ENCODE results near the gene ZBTB7C. TPM values are rescaled to one million over a fixed set of nuclear protein-coding genes. Genes with fewer than 3 reads are reported as not detected.
"Not testable (repeated sequence)": the region's sequence is repeated elsewhere in the genome, so short reads cannot be mapped to it uniquely, and the experiment has no call there.

ZBTB7C gene
- total RNA-seq, 5 donors from 2014 or later (not counting 1 experiment from before 2014, with no cell fraction given): 0.06 TPM; not detected in 4

- Mint-ChIP-seq H3K27me3 (peaks cover 52 to 60% of the 10 kb centered on the region in 2 donors), H3K4me1 (peaks cover 3 to 8% (median 5%) of the 10 kb centered on the region in 3 donors), H3K27ac (no peak overlapping the region), H3K9me3 (no peaks in the 10 kb centered on the region), H3K36me3 (no peaks in the 10 kb centered on the region), H3K4me3 (no peak overlapping the region)
- ATAC-seq (replicated peaks in 1 of 4) (no peak), DNase-seq (no peak)
- Histone ChIP-seq H3K27ac (ENCODE audit: low read length) (no peak overlapping the region), H3K27me3 (replicated peaks in 1 of 2; ENCODE audit: control insufficient read depth in 2 of 2, extremely low read depth in 1 of 2, insufficient read depth in 2 of 2, low read length in 1 of 2) (peaks cover 5 to 18% of the 10 kb centered on the region in 2 experiments), H3K36me3 (ENCODE audit: control insufficient read depth in 2 of 2, extremely low read depth in 1 of 2, insufficient read depth in 1 of 2, low read length in 1 of 2) (no peaks in the 10 kb centered on the region), H3K9me3 (no peaks in the 10 kb centered on the region), H3K4me3 (ENCODE audit: control insufficient read depth in 1 of 2, extremely low read depth in 1 of 2, low read length in 1 of 2) (no peak overlapping the region), H3K4me1 (ENCODE audit: control insufficient read depth in 1 of 2, extremely low read depth in 1 of 2, insufficient read depth in 2 of 2, low read length in 2 of 2) (no peaks in the 10 kb centered on the region)
- ChIA-PET POLR2A (no interaction called here), CTCF (interaction anchor here in 1 of 2 donors (0.5 kb wide), 1 partner anchor 214 kb away, joined by 3 read pairs; no protein-coding TSS in a partner anchor)
- WGBS (ENCODE audit: insufficient coverage): 40% methylated on average over 1 of the region's 9 CpGs
These were observed 31.7 kb upstream of the ZBTB7C start for GRCh38 chr18:48440924-48441323.

GRCh38 chr18:48436907-48437306, 27.7 kb upstream of the ZBTB7C start:
- ATAC-seq (replicated peaks in 1 of 4): no peak

GRCh38 chr18:48434382-48434781, 25.2 kb upstream of the ZBTB7C start:
- DNase-seq; POLR2A ChIA-PET; H3K27ac ChIP-seq (ENCODE audit: low read length); H3K27ac Mint-ChIP-seq; CTCF ChIA-PET; H3K4me3 ChIP-seq (ENCODE audit: control insufficient read depth in 1 of 2, extremely low read depth in 1 of 2, low read length in 1 of 2); H3K9me3 Mint-ChIP-seq; ATAC-seq (replicated peaks in 1 of 4); H3K36me3 ChIP-seq (ENCODE audit: control insufficient read depth in 2 of 2, extremely low read depth in 1 of 2, insufficient read depth in 1 of 2, low read length in 1 of 2); H3K4me1 Mint-ChIP-seq; H3K9me3 ChIP-seq; H3K4me1 ChIP-seq (ENCODE audit: control insufficient read depth in 1 of 2, extremely low read depth in 1 of 2, insufficient read depth in 2 of 2, low read length in 2 of 2); H3K4me3 Mint-ChIP-seq; H3K36me3 Mint-ChIP-seq: not testable (repeated sequence)
- WGBS (ENCODE audit: insufficient coverage): no CpG with 5 or more reads among the region's 4 CpGs
- H3K27me3 Mint-ChIP-seq: peaks cover 42 to 45% of the 10 kb centered on the region in 2 donors
- peaks cover 0 to 13% of the 10 kb centered on the region in 2 experiments for H3K27me3 ChIP-seq (replicated peaks in 1 of 2; ENCODE audit: control insufficient read depth in 2 of 2, extremely low read depth in 1 of 2, insufficient read depth in 2 of 2, low read length in 1 of 2)

More at GRCh38 chr18:48436907-48437306, 27.7 kb upstream of the ZBTB7C start:
- no peaks in the 10 kb centered on the region for H3K9me3 Mint-ChIP-seq
- peaks cover 5 to 16% of the 10 kb centered on the region in 2 experiments for H3K27me3 ChIP-seq (replicated peaks in 1 of 2; ENCODE audit: control insufficient read depth in 2 of 2, extremely low read depth in 1 of 2, insufficient read depth in 2 of 2, low read length in 1 of 2)
- no peak overlapping the region for H3K27ac ChIP-seq (ENCODE audit: low read length)
- H3K27me3 Mint-ChIP-seq: peaks cover 46 to 49% of the 10 kb centered on the region in 2 donors
- H3K4me3 Mint-ChIP-seq: no peak overlapping the region
- no peak overlapping the region for H3K4me3 ChIP-seq (ENCODE audit: control insufficient read depth in 1 of 2, extremely low read depth in 1 of 2, low read length in 1 of 2)
- no CpG with 5 or more reads among the region's 3 CpGs for WGBS (ENCODE audit: insufficient coverage)
- H3K36me3 Mint-ChIP-seq: no peaks in the 10 kb centered on the region
- H3K4me1 ChIP-seq (ENCODE audit: control insufficient read depth in 1 of 2, extremely low read depth in 1 of 2, insufficient read depth in 2 of 2, low read length in 2 of 2): no peaks in the 10 kb centered on the region
- H3K9me3 ChIP-seq: no peaks in the 10 kb centered on the region
- ChIA-PET POLR2A (no interaction called here), CTCF (interaction anchor here (0.6 to 1.4 kb wide), 3 partner anchors 8 to 16 kb away, joined by 3 to 9 read pairs (median 5); no protein-coding TSS in a partner anchor)
- no peaks in the 10 kb centered on the region for H3K36me3 ChIP-seq (ENCODE audit: control insufficient read depth in 2 of 2, extremely low read depth in 1 of 2, insufficient read depth in 1 of 2, low read length in 1 of 2)
- DNase-seq: no peak
- H3K27ac Mint-ChIP-seq: no peak overlapping the region
- H3K4me1 Mint-ChIP-seq: no peaks in the 10 kb centered on the region

GRCh38 chr18:48433541-48433940, 24.4 kb upstream of the ZBTB7C start:
- H3K4me3 ChIP-seq (ENCODE audit: control insufficient read depth in 1 of 2, extremely low read depth in 1 of 2, low read length in 1 of 2): no peak overlapping the region
- ChIA-PET POLR2A (no interaction called here), CTCF (no interaction called here)
- H3K27ac ChIP-seq (ENCODE audit: low read length): no peak overlapping the region
- Mint-ChIP-seq H3K27ac (no peak overlapping the region), H3K36me3 (no peaks in the 10 kb centered on the region), H3K4me1 (no peaks in the 10 kb centered on the region), H3K9me3 (no peaks in the 10 kb centered on the region), H3K4me3 (no peak overlapping the region), H3K27me3 (peaks cover 40 to 43% of the 10 kb centered on the region in 2 donors)
- H3K4me1 ChIP-seq (ENCODE audit: control insufficient read depth in 1 of 2, extremely low read depth in 1 of 2, insufficient read depth in 2 of 2, low read length in 2 of 2): no peaks in the 10 kb centered on the region
- DNase-seq (no peak), ATAC-seq (replicated peaks in 1 of 4) (no peak)
- WGBS (ENCODE audit: insufficient coverage): no CpG with 5 or more reads among the region's 2 CpGs
- H3K36me3 ChIP-seq (ENCODE audit: control insufficient read depth in 2 of 2, extremely low read depth in 1 of 2, insufficient read depth in 1 of 2, low read length in 1 of 2): no peaks in the 10 kb centered on the region
- peaks cover 0 to 18% of the 10 kb centered on the region in 2 experiments for H3K27me3 ChIP-seq (replicated peaks in 1 of 2; ENCODE audit: control insufficient read depth in 2 of 2, extremely low read depth in 1 of 2, insufficient read depth in 2 of 2, low read length in 1 of 2)
- H3K9me3 ChIP-seq: no peaks in the 10 kb centered on the region

GRCh38 chr18:48430150-48430549, 21.0 kb upstream of the ZBTB7C start:
- DNase-seq: no peak
- no peak overlapping the region for H3K4me3 ChIP-seq (ENCODE audit: control insufficient read depth in 1 of 2, extremely low read depth in 1 of 2, low read length in 1 of 2)
- H3K4me3 Mint-ChIP-seq: no peak overlapping the region
- H3K27me3 ChIP-seq (replicated peaks in 1 of 2; ENCODE audit: control insufficient read depth in 2 of 2, extremely low read depth in 1 of 2, insufficient read depth in 2 of 2, low read length in 1 of 2): peaks cover 0 to 25% of the 10 kb centered on the region in 2 experiments
- ChIA-PET CTCF (interaction anchor here in 1 of 2 donors (1.2 kb wide), 1 partner anchor 9 kb away, joined by 4 read pairs; no protein-coding TSS in a partner anchor), POLR2A (no interaction called here)
- 88% methylated on average over 2 of the region's 4 CpGs for WGBS (ENCODE audit: insufficient coverage)
- H3K4me1 Mint-ChIP-seq: no peaks in the 10 kb centered on the region
- ATAC-seq (replicated peaks in 1 of 4): no peak
- no peaks in the 10 kb centered on the region for H3K4me1 ChIP-seq (ENCODE audit: control insufficient read depth in 1 of 2, extremely low read depth in 1 of 2, insufficient read depth in 2 of 2, low read length in 2 of 2)
- H3K36me3 ChIP-seq (ENCODE audit: control insufficient read depth in 2 of 2, extremely low read depth in 1 of 2, insufficient read depth in 1 of 2, low read length in 1 of 2): no peaks in the 10 kb centered on the region
- peaks cover 42 to 47% of the 10 kb centered on the region in 2 donors for H3K27me3 Mint-ChIP-seq
- H3K27ac Mint-ChIP-seq: no peak overlapping the region
- no peaks in the 10 kb centered on the region for H3K9me3 Mint-ChIP-seq
- no peaks in the 10 kb centered on the region for H3K9me3 ChIP-seq
- no peaks in the 10 kb centered on the region for H3K36me3 Mint-ChIP-seq
- no peak overlapping the region for H3K27ac ChIP-seq (ENCODE audit: low read length)

- Mint-ChIP-seq H3K36me3 (no peaks in the 10 kb centered on the region), H3K9me3 (no peaks in the 10 kb centered on the region), H3K4me1 (no peaks in the 10 kb centered on the region), H3K27ac (no peak overlapping the region), H3K4me3 (no peak overlapping the region), H3K27me3 (peaks cover 37 to 53% of the 10 kb centered on the region in 2 donors)
- no peak for ATAC-seq (replicated peaks in 1 of 4)
- Histone ChIP-seq H3K27ac (ENCODE audit: low read length) (no peak overlapping the region), H3K36me3 (ENCODE audit: control insufficient read depth in 2 of 2, extremely low read depth in 1 of 2, insufficient read depth in 1 of 2, low read length in 1 of 2) (no peaks in the 10 kb centered on the region), H3K9me3 (no peaks in the 10 kb centered on the region), H3K4me1 (ENCODE audit: control insufficient read depth in 1 of 2, extremely low read depth in 1 of 2, insufficient read depth in 2 of 2, low read length in 2 of 2) (no peaks in the 10 kb centered on the region), H3K27me3 (replicated peaks in 1 of 2; ENCODE audit: control insufficient read depth in 2 of 2, extremely low read depth in 1 of 2, insufficient read depth in 2 of 2, low read length in 1 of 2) (peaks cover 0 to 26% of the 10 kb centered on the region in 2 experiments), H3K4me3 (ENCODE audit: control insufficient read depth in 1 of 2, extremely low read depth in 1 of 2, low read length in 1 of 2) (no peak overlapping the region)
- POLR2A ChIA-PET: no interaction called here
- CTCF ChIA-PET: interaction anchor here (0.5 to 1.2 kb wide), 4 partner anchors 17 to 198 kb away, joined by 3 to 9 read pairs (median 5); no protein-coding TSS in a partner anchor
- no peak for DNase-seq
- 77% methylated on average over 7 of the region's 9 CpGs for WGBS (ENCODE audit: insufficient coverage)
These were observed 19.4 kb upstream of the ZBTB7C start for GRCh38 chr18:48428475-48429177.
